Heart right ventricle (tissue), 16 donors: Measurements from ENCODE around the gene CNTN2. TPM values are rescaled to one million over a fixed set of nuclear protein-coding genes. Genes with fewer than 3 reads are reported as not detected.

Experiments
- ATAC-seq, 8 donors: fragments of 200-7000 bp; cut with Tn5 transposase; one replicate each; pipeline ENCODE4 v1.9.1; 2020; ENCODE audit warnings: mild to moderate bottlenecking in 8 of 8, moderate library complexity in 8 of 8, moderate number of reproducible peaks in 1 of 8
- DNase-seq, 2 donors: peaks; one replicate each; pipeline ENCODE4 v3.0.0-alpha.2; 2020
- H3K27ac ChIP-seq, 10 donors: fragments of 200-600 bp; sonication (generic) in 2 of 10; one replicate each; pipeline versions ENCODE4 v1.5.0 to v1.8.0; 2020 to 2022; ENCODE audit warnings: mild to moderate bottlenecking in 3 of 10
- H3K27me3 ChIP-seq, 7 donors: fragments of 200-600 bp; one replicate each; pipeline ENCODE4 v1.8.0; 2021 to 2022; ENCODE audit warnings: mild to moderate bottlenecking in 2 of 7
- H3K36me3 ChIP-seq, 9 donors: fragments of 200-600 bp; sonication (generic) in 1 of 9; one replicate each; pipeline versions ENCODE4 v1.5.0 to v1.8.0; 2020 to 2022; ENCODE audit warnings: mild to moderate bottlenecking in 2 of 9
- H3K4me1 ChIP-seq, 9 donors: fragments of 200-600 bp; sonication (generic) in 1 of 9; one replicate each; pipeline versions ENCODE4 v1.5.0 to v1.8.0; 2020 to 2022; ENCODE audit warnings: mild to moderate bottlenecking in 4 of 9
- H3K4me3 ChIP-seq, 10 donors: fragments of 200-600 bp; sonication (generic) in 2 of 10; one replicate each; pipeline versions ENCODE4 v1.5.0 to v1.8.0; 2020 to 2022; ENCODE audit warnings: mild to moderate bottlenecking in 7 of 10, moderate library complexity in 2 of 10
- H3K9me3 ChIP-seq, 11 donors: fragments of 200-600 bp in 10 of 11; sonication (generic) in 2 of 11; one replicate each; pipeline versions ENCODE4 v1.5.0 to v1.8.0; 2013 to 2022; ENCODE audit warnings: mild to moderate bottlenecking in 2 of 11, control low read depth in 1 of 11, moderate library complexity in 1 of 11
- WGBS, 2 donors: extraction: QIAGEN DNeasy Blood & Tissue Kit; methylation state at CpG; one replicate each; pipeline ENCODE4 v1.1.7; 2013; ENCODE audit warnings: inconsistent platforms in 1 of 2; 5-methylcytosine and 5-hydroxymethylcytosine counted together
- intact Hi-C, 10 donors: fragments of 100-400 bp; cut with DNase I; formaldehyde crosslinking; loops; one replicate each; pipeline versions ENCODE4 v1.11.1 to v1.14.2; 2022
- polyA plus RNA-seq, 2 donors: library from polyadenylated mRNA; stranded (reverse); fragments of 200-250 nt; gene quantifications; one replicate each; pipeline ENCODE4 v1.2.3, GENCODE V29; 2013
- total RNA-seq, 10 donors: library from RNA; stranded (reverse); fragmentation: NEBNext Ultra II Directional in 3 of 10; extraction: Animal tissue kit (Norgen Biotek cat#: 25700) in 3 of 10; gene quantifications; one replicate each; pipeline versions ENCODE4 v1.2.1 to v1.2.4, GENCODE V29; 2021 to 2023
- TF ChIP-seq, protein P1 (sequence below), 9 donors: fragments of 200-600 bp; sonication (generic) in 2 of 9; IDR thresholded peaks; one replicate each; pipeline versions ENCODE4 v1.5.0 to v1.8.0; 2021 to 2022; ENCODE audit warnings: antibody characterized with exemption in 9 of 9, mild to moderate bottlenecking in 5 of 9, moderate library complexity in 1 of 9
- donor health status: Arrhythmogenic right ventricular cardiomyopathy.
- donor health status: ischemic (EF 13 %, LVEDD 7.1; RV severe dilation, severe dysfunction).
- donor health status: healthy with polysubstance abuse.
- donor health status: DM: no; HTN: yes; CAD: no.
- donor health status: DM: no; HTN: no; CAD: no.
- donor health status: ischemic (EF 25% LVEDD 6.9; RV normal size, moderate dysfunction).
- donor health status: ischemic (EF 25% LVEDD 5.7; RV mildly dilated, moderate dysfunction).
- donor health status: healthy.
- donor health status: DM: yes; HTN: yes; CAD: no.
- donor health status: Ischemic cardiomyopathy.
- donor health status: ischemic (EF 35%, LVEDD 5.7; RV mildly dilated, moderate dysfunction).
- donor health status: nonischemic (EF 11% LVEDD 7.7; RV severe dilation, severe dysfunction).
- donor health status: DM: yes; HTN: yes; CAD: no.
- donor health status: PGD.
- donor health status: ischemic (EF 29% LVEDD 5.4; RV normal size, mild dysfunction).
- donor health status: nonischemic (EF 23%, LVEDD 6.1; RV moderate dilation, normal function).

CNTN2 gene
- total and polyA plus RNA-seq, 12 donors, result 0.04 to 0.73 (median 0.25) TPM; not detected in 3

DNA sequence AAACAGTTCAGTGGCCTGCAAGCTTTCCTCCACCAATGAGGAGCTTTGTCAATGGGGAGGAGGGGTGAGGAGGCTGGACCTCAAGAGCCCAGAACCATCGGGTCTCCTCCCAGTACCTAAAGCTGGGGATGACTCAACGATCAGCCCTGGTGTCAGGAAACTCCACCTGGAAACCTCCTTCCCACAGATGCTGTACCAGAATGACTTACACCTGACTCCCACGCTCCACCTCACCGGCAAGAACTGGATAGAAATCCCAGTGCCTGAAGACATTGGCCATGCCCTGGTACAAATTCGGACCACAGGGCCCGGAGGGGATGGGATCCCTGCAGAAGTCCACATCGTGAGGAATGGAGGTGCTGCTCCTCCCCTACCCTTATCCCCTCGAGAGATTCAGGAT is 29.9 kb downstream of the CNTN2 start:
- Histone ChIP-seq H3K36me3 (no peaks in the 10 kb centered on the region), H3K27ac (no peak overlapping the region), H3K4me3 (no peak overlapping the region), H3K9me3 (no peaks in the 10 kb centered on the region), H3K27me3 (no peaks in the 10 kb centered on the region), H3K4me1 (peaks cover 0 to 16% (median 6%) of the 10 kb centered on the region in 9 donors)
- intact Hi-C loops, result loop anchor here in 1 of 10 donors (10.0 kb wide), 1 partner anchor 182 kb away; no protein-coding TSS in a partner anchor
- 84 to 87% methylated on average over 8 of the region's 8 CpGs for WGBS, 2 donors
- ATAC-seq, result no peak
- TF ChIP-seq, protein P1, sequence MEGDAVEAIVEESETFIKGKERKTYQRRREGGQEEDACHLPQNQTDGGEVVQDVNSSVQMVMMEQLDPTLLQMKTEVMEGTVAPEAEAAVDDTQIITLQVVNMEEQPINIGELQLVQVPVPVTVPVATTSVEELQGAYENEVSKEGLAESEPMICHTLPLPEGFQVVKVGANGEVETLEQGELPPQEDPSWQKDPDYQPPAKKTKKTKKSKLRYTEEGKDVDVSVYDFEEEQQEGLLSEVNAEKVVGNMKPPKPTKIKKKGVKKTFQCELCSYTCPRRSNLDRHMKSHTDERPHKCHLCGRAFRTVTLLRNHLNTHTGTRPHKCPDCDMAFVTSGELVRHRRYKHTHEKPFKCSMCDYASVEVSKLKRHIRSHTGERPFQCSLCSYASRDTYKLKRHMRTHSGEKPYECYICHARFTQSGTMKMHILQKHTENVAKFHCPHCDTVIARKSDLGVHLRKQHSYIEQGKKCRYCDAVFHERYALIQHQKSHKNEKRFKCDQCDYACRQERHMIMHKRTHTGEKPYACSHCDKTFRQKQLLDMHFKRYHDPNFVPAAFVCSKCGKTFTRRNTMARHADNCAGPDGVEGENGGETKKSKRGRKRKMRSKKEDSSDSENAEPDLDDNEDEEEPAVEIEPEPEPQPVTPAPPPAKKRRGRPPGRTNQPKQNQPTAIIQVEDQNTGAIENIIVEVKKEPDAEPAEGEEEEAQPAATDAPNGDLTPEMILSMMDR (IDR thresholded peaks at IDR 0.05), result no peak
- no peak for DNase-seq

DNA sequence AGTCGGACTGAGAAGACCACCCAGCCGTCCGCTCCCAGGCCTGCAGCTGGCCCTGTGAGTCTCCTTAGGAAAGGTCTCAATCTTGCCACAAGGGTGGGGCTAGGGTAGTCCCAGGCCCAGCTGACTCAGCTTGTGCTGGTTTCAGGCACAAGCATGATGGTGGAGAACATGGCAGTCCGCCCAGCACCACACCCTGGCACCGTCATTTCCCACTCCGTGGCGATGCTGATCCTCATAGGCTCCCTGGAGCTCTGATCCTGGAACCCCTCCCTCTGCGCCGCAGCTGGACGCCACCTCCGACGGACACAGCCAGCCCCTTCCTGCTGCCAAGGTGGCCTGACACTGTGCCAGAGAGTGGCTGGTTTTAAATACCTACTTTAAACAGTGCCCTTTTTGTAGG is 30.5 kb downstream of the CNTN2 start:
- Histone ChIP-seq H3K4me3 (no peak overlapping the region), H3K9me3 (no peaks in the 10 kb centered on the region), H3K4me1 (peaks cover 0 to 17% (median 6%) of the 10 kb centered on the region in 9 donors), H3K27me3 (no peaks in the 10 kb centered on the region), H3K27ac (no peak overlapping the region), H3K36me3 (no peaks in the 10 kb centered on the region)
- TF ChIP-seq, protein P1 (IDR thresholded peaks at IDR 0.05), result no peak
- ATAC-seq, result no peak
- 87 to 91% methylated on average over 12 of the region's 12 CpGs for WGBS, 2 donors
- intact Hi-C loops, result loop anchor here in 1 of 10 donors (10.0 kb wide), 1 partner anchor 181 kb away; no protein-coding TSS in a partner anchor
- DNase-seq, result no peak

DNA sequence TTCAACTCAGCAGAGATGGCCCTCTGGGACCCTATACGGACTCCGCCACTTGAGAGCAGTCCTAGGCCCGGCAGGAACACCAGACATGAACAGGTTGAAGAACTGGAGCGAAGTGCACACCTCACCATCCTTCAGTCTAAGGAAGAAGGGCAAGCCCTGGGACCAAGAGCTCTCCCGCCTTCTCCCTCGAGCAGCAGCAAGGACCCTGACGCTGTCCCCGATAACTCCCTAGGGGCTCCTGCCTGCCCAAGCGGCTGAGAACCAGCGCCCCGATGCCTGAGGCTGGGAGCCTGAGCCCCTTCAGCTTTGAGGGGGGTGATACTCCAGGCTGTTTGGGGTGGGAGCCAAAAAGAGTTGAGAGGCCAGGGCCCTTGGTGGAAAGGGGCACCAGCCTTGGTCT is 31.1 kb downstream of the CNTN2 start:
- TF ChIP-seq, protein P1 (IDR thresholded peaks at IDR 0.05), result no peak
- Histone ChIP-seq H3K9me3 (no peaks in the 10 kb centered on the region), H3K4me1 (peaks cover 0 to 17% (median 6%) of the 10 kb centered on the region in 9 donors), H3K27ac (no peak overlapping the region), H3K27me3 (no peaks in the 10 kb centered on the region), H3K36me3 (no peaks in the 10 kb centered on the region), H3K4me3 (no peak overlapping the region)
- intact Hi-C loops, result loop anchor here in 1 of 10 donors (10.0 kb wide), 1 partner anchor 181 kb away; no protein-coding TSS in a partner anchor
- DNase-seq (no peak), ATAC-seq (no peak)
- WGBS, 2 donors, result 89 to 91% methylated on average over 11 of the region's 11 CpGs

GRCh38 chr1:205074513-205074912 is 31.5 kb downstream of the CNTN2 start:
- H3K36me3 ChIP-seq, result no peaks in the 10 kb centered on the region
- TF ChIP-seq, protein P1 (IDR thresholded peaks at IDR 0.05), result no peak
- no peaks in the 10 kb centered on the region for H3K27me3 ChIP-seq
- DNase-seq (no peak), ATAC-seq (no peak)
- no peak overlapping the region for H3K27ac ChIP-seq
- H3K4me1 ChIP-seq, result peaks cover 0 to 17% (median 6%) of the 10 kb centered on the region in 9 donors
- WGBS, 2 donors, result 89 to 90% methylated on average over 7 of the region's 7 CpGs
- intact Hi-C loops, result loop anchor here in 1 of 10 donors (10.0 kb wide), 1 partner anchor 180 kb away; no protein-coding TSS in a partner anchor
- no peak overlapping the region for H3K4me3 ChIP-seq
- no peaks in the 10 kb centered on the region for H3K9me3 ChIP-seq
